ENCODE measurements around the gene MAP3K2.

GRCh38 chr2:127423880-127424279, 36.1 kb upstream of the MAP3K2 start:
- TF ChIP-seq CTCF (IDR thresholded peaks at IDR 0.05) (no peak), POLR2A (IDR thresholded peaks at IDR 0.05) (no peak)
